ENCODE results near the gene WBP4. TPM values are rescaled to one million over a fixed set of nuclear protein-coding genes. Genes with fewer than 3 reads are reported as not detected.

WBP4 gene
- total and polyA plus RNA-seq, 9 of the 15 experiments (the other 6 are each of a cell fraction or from before 2014, with no cell fraction given), result 5.5 to 12.2 (median 7.9) TPM

DNA sequence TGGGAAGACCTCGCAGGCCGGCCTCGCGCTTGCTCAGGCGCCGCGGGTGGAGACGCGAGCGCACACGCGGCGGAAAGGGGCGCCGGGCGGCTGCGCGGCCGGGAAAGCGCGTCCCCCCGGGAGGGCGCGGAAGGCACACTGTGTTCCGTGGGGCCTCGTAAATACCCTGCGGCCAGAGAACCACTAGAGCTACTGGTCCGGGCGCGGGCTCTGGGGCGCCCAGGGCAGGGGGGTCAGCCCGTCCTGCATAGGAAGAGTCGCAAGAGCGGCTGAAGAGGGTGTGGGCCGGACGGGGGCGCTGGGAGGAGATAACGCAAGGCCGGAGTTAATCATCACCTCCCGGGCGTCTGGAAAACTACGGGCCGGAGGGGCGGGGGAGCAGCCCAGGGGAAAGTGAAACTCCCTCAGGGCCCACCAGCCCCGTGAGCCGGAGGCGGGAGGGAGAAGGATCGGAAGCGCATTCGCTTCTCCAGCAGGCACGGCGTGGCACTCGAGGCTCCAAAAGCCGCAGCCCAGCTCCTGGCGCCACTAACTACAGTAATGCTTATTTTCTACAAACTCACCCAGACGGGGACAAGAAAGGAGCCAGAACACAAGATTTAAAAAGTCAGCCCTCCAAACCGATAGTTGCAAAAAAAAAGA, 1.1 kb upstream of the WBP4 start (continued):
- TF ChIP-seq ELF1 (tag; IDR thresholded peaks at IDR 0.05) (no peak), TAF7 (tag; IDR thresholded peaks at IDR 0.05) (0 out of 2 replicates have a peak, but pooled peaks have one; percentile 35), TEAD1 (CRISPR knock-in tag; IDR thresholded peaks at IDR 0.05) (0 out of 4 replicates have a peak, but pooled peaks of 1 of the 2 experiments have one; percentile 14), E2F3 (CRISPR knock-in tag; IDR thresholded peaks at IDR 0.05) (no peak), CXXC5 (CRISPR knock-in tag; IDR thresholded peaks at IDR 0.05) (peak; percentile 90), NFE2L1 (tag; IDR thresholded peaks at IDR 0.05; ENCODE audit: borderline replicate concordance, low read depth) (no peak), RBM22 (IDR thresholded peaks at IDR 0.05; ENCODE audit: low read depth, low read length, poor library complexity, severe bottlenecking) (no peak), ZNF23 (CRISPR knock-in tag; IDR thresholded peaks at IDR 0.05) (no peak), RHOXF2B (CRISPR knock-in tag; conservative IDR thresholded peaks at IDR 0.05) (no peak), NR1H2 (CRISPR knock-in tag; IDR thresholded peaks at IDR 0.05) (no peak), SETDB1 (IDR thresholded peaks at IDR 0.05; ENCODE audit: low read length) (no peak), MEF2D (tag; conservative IDR thresholded peaks at IDR 0.05; ENCODE audit: low read depth) (no peak), SRF (CRISPR knock-in tag; IDR thresholded peaks at IDR 0.05) (peak in 1 of 2 experiments; percentile 47; a peak in 1 of 4 replicates), ZZZ3 (IDR thresholded peaks at IDR 0.05) (no peak), FUS (optimal IDR thresholded peaks at IDR 0.05; ENCODE audit: low read depth, low read length) (no peak)
- TF ChIP-seq, protein P1, sequence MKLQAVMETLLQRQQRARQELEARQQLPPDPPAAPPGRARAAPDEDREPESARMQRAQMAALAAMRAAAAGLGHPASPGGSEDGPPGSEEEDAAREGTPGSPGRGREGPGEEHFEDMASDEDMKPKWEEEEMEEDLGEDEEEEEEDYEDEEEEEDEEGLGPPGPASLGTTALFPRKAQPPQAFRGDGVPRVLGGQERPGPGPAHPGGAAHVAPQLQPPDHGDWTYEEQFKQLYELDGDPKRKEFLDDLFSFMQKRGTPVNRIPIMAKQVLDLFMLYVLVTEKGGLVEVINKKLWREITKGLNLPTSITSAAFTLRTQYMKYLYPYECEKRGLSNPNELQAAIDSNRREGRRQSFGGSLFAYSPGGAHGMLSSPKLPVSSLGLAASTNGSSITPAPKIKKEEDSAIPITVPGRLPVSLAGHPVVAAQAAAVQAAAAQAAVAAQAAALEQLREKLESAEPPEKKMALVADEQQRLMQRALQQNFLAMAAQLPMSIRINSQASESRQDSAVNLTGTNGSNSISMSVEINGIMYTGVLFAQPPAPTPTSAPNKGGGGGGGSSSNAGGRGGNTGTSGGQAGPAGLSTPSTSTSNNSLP (IDR thresholded peaks at IDR 0.05; ENCODE audit: borderline replicate concordance, low read depth, low read length), result no peak
- TF ChIP-seq, protein P2, sequence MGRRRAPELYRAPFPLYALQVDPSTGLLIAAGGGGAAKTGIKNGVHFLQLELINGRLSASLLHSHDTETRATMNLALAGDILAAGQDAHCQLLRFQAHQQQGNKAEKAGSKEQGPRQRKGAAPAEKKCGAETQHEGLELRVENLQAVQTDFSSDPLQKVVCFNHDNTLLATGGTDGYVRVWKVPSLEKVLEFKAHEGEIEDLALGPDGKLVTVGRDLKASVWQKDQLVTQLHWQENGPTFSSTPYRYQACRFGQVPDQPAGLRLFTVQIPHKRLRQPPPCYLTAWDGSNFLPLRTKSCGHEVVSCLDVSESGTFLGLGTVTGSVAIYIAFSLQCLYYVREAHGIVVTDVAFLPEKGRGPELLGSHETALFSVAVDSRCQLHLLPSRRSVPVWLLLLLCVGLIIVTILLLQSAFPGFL (CRISPR knock-in tag; IDR thresholded peaks at IDR 0.05), result no peak
- TF ChIP-seq, protein P3, sequence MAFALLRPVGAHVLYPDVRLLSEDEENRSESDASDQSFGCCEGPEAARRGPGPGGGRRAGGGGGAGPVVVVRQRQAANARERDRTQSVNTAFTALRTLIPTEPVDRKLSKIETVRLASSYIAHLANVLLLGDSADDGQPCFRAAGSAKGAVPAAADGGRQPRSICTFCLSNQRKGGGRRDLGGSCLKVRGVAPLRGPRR (CRISPR knock-in tag; IDR thresholded peaks at IDR 0.05), result no peak
- TF ChIP-seq, protein P4, sequence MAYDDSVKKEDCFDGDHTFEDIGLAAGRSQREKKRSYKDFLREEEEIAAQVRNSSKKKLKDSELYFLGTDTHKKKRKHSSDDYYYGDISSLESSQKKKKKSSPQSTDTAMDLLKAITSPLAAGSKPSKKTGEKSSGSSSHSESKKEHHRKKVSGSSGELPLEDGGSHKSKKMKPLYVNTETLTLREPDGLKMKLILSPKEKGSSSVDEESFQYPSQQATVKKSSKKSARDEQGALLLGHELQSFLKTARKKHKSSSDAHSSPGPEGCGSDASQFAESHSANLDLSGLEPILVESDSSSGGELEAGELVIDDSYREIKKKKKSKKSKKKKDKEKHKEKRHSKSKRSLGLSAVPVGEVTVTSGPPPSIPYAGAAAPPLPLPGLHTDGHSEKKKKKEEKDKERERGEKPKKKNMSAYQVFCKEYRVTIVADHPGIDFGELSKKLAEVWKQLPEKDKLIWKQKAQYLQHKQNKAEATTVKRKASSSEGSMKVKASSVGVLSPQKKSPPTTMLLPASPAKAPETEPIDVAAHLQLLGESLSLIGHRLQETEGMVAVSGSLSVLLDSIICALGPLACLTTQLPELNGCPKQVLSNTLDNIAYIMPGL (CRISPR knock-in tag; IDR thresholded peaks at IDR 0.05), result no peak; the same call in 1 of the 2 replicates

Data from K562 (cell line).